GM21526 (cell line): ENCODE data around the gene CHRM1.
"Not testable (repeated sequence)": the region's sequence is repeated elsewhere in the genome, so short reads cannot be mapped to it uniquely, and the experiment has no call there.

Experiments
- ATAC-seq: cut with Tn5 transposase; IDR thresholded peaks from one replicate; pipeline ENCODE4 v1.9.1; 2021; ENCODE audit warnings: moderate library complexity; ENCODE audit not compliant: unreplicated experiment, low FRiP score

Gene CHRM1, protein sequence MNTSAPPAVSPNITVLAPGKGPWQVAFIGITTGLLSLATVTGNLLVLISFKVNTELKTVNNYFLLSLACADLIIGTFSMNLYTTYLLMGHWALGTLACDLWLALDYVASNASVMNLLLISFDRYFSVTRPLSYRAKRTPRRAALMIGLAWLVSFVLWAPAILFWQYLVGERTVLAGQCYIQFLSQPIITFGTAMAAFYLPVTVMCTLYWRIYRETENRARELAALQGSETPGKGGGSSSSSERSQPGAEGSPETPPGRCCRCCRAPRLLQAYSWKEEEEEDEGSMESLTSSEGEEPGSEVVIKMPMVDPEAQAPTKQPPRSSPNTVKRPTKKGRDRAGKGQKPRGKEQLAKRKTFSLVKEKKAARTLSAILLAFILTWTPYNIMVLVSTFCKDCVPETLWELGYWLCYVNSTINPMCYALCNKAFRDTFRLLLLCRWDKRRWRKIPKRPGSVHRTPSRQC

DNA sequence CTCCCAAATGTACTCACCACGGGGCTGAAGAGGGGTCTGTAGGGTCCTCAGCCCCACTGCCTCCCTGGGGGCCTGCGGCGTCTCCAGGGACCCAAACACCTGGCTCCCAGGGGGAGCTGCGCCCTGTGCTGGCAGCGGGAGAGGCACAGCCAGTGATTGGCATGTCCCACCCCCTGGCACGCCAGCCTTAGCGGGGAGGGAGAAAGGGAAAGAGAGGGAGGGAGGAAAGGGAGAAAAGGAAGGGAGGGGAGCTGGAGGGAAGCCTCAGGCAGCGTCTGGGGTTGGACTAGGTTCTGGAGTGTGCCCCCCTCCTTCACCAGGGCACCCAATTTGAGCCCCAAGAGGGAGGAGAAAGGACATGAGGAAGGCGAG lies at the start of gene CHRM1:
CHRM1 (minus strand) TSS at position 163 of the 372 bp plus-strand sequence. CDS start 10,263 bp downstream, outside the sequence.
- ATAC-seq: no peak

DNA sequence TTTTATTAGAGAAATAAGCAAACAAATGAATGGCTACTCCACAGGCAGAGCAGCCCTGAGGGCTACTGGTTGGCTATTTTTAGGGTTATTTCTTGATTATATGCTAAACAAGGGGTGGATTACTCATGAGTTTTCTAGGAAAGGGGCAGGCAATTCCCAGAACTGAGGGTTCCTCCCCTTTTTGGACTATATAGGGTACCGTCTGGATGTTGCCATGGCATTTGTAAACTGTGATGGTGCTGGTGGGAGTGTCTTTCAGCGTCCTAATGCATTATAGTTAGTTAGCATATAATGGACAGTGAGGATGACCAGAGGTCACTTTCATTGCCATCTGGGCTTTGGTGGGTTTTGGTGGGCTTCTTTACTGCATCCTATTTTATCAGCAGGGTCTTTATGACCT lies 44.4 kb upstream of the CHRM1 start:
- no peak for ATAC-seq

DNA sequence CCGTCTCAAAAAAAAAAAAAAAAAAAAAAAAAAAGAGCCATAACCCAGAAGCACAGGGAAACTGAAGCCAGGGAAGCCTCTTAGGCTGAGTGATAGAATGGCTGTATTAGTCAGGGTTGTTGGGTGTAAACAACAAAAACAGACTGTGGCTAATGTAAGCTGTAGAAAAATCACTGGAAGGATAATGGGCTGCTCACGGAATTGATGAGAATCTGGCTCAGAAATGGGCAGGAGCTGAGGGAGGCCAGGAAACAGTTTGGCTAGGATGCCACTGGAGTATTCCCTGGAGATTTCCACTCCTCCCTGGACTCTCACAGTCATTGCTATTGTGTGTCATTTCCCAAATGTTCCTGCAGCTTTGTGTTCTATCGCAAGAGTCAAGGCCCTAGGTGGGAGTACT lies 41.2 kb upstream of the CHRM1 start:
- no peak for ATAC-seq

DNA sequence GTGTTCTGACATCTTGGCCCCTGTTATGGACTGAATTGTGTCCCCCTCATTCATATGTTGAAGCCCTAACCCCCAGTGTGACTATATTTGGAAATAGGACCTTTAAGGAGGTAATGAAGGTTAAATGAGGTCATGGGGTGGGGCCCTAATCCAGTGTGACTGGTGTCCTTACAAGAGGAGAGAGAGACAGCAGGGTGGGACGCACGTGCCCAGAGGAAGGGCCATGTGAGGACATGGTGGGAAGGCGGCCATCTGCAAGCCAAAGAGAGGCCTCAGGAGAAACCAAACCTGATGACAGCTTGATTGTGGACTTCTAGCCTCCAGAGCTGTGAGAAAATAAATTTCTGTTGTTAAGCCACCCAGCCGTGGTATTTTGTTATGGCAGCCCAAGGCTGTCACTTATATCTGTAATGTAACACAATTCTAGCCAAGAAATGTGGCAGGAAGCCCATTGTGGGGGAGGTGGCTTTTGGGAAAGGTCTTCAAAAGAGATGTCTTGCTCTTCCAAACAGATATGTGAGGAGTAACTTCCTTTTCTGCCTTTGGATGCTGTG lies 39.9 kb upstream of the CHRM1 start:
- ATAC-seq: no peak

DNA sequence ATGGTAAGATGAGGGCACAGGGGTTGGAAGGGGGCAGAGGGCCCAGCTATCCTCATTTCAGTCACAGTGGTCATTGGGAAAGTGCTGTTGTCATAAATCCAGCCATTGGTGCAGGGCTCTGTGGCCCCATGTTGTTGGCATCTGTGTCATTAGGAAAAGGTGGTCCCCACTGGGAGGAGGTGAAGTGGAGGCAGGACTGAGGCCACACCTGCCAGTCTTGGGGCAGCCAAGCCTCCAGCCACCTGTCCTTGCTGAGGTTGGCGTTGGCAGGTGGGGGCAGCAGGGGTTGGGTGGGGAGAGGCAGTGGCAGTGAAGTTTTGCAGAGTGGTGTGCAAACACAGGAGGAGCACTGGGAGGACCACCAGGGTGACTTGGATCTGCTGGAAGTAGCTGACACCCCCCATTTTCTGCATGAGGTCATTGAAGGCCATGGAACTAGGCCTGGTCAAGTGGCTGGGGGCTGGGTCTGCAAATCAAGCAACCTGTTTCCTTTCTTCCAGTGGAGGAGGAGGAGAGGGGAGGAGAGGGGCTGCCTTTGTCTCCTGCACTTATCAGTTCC lies 38.3 kb upstream of the CHRM1 start:
- ATAC-seq: no peak

DNA sequence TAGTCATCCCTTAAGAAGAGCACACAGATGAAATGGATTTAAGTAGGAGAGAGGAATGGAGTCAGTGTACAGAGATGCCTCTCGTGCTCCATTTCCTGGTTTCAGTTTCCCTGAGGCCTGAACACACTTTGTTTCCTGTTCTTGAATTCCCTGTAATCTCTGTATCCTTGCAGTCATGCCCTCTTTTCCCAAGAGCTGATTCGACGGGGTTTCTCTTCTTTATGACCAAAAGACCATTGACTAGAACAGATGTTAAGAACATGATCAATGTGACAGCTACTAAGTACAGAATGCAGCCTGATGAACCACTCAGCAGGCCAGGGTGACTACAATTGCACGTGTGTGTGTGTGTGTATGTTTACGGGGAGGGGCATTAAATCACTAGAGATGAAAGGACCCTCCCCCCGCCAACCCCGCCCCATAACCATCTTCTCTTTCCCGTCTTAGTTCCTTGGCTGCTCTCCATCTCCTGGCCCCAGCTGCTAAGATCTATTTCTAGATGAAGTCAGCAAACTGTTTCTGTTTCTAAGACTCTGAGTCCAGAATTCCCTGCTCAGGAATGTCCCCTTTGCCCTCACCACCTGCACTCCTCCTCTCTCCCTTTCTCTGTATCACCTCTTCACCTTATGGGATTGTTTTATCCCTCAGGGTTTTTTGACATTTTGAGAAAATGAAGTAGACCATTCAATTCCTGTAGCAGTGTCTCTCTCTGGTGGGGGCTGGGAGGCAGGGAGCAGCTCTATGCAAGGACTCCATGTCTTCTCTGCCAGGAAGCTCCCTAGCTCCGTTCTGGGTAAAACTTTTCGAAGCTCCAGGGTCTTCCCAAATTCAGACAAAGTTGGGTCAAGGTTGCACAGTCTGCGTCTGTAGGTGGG lies 37.6 kb upstream of the CHRM1 start:
- ATAC-seq: no peak

DNA sequence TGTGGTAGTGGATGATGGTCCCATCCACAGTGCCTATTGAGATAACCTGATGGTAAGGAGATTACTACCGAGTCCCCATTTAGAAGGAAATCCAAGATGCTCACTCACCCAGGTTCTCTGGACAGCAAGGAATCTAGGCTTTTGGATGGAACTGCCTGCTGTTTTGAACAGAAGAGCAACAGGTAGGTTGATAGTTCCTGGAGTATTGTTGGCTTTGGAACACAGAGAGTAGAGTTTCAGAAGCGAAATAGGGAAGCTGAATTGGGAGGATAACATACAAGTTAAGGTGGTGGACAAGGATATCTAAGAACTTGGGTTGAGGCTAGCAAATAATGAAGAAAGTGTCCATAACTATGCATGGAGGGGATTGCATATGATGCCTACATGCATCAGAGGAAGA lies 36.0 kb upstream of the CHRM1 start:
- ATAC-seq: no peak

DNA sequence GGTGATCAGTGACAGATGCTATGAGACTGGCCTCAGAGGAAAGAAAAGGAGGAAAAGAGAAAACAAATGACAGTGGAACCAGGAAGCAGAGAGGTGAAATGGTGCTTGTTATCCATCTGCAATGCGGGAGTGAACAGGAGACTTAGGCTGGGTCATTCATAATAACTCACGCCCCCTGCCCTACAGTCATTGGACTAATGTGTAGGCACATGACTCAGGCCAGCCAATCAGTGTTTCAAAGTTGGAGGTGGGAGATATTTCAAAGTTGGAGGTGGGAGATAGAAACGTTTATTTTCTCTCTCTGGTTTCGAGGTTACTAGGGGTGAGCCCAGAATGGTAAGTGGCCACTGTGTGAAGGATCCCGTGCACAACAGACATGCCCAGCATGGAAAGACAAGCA lies 33.3 kb upstream of the CHRM1 start:
- no peak for ATAC-seq

DNA sequence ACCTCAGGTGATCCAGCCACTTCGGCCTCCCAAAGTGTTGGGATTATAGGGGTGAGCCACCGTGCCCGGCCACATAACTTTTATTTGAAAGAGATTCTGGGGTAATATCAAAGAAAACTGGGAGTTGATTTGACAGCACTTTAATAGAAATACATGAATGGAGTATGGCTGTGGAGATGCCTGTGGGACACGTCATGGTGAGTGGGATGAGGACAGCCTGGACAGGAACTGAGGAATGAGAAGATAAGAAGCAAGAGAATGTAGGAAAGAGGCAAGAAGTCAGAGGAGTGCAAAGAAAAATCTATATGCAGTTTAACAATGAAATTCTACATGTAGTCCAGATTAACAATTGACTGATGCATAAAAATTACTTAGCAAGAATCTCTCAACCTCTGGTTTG lies 32.6 kb upstream of the CHRM1 start:
- ATAC-seq: no peak

DNA sequence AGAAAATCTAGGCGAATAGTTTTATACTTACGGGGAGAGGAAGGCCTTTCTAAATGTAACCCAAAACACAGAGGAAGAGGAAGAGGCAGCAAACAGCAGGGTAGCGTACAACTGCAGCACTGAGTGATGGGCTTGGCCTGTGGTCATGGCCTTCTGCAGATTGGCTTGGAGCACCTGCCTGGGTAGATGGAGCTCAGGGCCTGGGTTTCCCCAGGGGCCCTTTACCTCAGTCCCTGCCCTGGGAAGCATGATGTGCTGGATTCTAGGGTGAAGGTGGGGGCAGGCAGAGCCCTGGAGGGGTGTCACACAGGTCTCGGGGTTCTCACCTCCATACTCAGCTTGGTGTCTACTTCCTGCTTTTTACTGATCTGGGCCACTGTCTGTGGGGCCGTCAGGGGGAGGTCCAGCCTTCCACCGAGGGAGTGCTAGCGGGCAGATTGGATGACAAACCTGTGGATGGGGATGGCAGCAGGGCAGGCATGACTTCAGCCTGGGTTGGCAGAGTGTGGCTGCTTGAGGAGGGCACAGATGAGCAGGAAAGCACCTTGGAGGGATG lies 27.7 kb upstream of the CHRM1 start:
- ATAC-seq: no peak

DNA sequence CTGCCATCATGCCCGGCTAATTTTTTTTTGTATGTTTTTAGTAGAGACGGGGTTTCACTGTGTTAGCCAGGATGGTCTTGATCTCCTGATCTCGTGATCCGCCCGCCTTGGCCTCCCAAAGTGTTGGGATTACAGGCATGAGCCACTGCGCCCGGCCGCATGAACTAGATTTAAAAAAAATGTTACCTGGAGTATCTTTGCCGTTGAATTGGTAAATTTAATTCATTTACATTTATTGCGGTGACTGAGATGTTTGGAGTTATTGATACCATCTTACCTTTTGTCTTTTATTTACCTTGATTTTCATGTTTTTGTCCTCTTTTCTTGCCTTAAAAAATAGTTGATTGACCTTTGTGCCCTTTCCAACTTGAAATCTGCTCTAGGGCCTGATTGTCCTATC lies 24.4 kb upstream of the CHRM1 start:
- not testable (repeated sequence) for ATAC-seq

DNA sequence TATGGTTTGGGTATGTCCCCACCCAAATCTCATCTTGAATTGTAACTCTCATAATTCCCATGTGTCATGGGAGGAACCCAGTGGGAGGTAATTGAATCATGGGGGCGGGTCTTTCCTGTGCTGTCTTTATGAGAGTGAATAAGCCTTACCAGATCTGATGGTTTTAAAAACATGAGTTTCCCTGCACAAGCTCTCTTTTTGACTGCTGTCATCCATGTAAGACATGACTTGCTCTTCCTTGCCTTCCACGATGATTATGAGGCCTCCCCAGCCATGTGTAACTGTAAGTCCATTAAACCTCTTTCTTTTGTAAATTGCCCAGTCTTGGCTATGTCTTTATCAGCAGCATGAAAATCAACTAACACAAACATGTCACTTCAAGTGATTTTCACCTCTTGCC lies 16.4 kb upstream of the CHRM1 start:
- not testable (repeated sequence) for ATAC-seq

DNA sequence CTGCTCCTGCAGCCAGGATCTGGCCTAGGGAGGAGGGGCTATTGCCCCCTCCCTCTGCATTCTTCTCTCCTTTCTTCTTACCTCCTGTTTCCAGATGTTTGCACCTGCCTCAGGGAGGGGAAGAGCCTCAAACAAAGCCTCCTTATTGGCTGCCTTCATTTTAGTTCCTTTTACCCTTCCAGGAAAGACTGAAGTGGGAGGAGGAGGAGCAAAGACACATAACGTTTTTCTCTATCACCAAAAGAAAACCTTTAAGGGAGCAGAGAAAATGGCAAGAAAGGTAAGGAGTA lies 13.3 kb upstream of the CHRM1 start:
- ATAC-seq: no peak

DNA sequence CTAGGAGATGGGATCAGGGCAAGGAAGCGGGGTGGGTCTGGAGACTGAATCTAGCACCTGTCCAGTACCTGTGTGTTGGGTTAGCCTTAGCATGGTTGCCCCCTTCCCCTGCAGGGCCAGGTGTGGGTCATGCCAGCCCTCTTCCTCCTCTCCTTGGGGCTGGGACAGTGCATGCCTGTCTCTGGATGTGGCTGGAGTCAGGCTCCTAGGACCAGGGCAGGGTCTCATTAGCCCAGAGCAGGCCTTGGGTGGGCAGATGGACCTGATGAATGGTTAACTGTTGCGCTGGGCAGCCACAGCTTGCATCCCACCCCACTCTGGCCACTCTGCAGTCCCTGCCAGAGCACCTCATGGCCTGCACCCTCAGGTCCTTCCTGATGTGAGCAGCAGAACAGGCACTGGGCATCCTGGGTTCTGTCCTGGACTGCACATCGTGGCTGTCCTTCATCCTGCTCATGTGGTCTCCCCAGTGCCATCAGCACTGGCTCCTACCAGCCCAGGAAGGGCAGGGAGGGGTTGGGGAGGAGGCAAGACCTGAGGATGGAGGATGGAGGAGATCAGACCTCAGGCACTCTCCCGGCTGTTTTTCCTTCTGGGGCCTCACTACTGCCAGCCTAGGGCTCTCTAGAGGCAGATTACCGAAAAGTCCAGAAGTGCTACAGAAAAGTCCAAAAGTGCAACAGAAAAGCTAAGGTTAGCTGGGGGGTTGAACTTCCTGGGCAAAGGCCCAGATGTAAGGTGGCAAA lies 12.8 kb upstream of the CHRM1 start:
- no peak for ATAC-seq

DNA sequence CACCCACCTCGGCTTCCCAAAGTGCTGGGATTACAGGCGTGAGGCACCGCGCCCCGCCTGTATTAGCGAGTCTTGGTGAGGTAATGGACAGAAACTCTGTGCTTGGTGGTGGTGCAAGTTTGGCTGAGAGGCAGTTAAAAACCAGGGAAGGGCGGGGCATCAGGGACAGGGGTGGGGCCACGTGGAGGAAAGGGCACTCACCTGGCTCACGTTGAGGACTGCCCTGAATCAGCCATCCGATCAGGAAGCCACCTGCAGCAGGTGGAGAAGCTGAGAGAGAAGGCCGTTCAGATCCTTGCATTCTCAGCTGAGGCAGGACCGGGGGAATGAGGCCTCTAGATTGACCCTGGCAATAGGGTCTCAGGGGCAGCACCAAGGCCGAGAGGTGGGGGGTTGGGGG lies 12.1 kb upstream of the CHRM1 start:
- ATAC-seq: no peak

DNA sequence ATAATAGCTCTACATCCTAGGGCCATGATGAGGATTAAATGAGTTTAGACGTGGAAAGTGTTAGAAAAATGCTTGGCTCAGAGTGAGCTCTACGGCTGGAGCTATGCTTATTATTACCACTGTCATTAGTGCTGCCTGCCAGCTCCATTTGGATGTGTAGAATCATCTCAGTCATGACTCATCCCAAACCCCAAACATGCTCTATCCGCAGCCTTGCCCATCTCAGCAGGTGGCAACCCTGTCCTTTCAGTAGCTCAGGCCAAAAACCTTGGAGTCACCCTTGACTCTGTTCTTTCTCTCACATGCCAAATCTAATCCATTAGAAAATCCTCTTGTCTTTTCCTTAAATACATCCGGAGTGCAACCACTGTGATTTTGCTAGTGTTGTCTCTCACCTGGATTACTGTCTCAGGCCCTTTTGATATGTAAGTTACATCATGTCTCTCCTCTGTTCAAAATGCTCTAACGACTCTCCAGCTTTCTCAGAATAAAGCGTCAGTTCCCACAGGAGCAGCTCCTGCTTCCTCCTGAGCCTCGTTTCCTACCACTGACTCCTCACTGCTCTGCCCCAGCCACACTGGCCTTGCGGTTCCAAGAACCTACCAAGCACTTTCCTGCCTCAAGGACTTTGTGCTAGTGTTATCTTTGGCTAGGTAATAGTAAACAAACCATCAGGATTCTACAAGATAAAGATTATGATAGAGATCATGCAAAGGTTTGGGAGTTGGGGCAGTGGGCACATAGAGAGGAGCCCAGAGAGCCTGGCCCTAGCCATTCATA lies 10.5 kb upstream of the CHRM1 start:
- no peak for ATAC-seq

DNA sequence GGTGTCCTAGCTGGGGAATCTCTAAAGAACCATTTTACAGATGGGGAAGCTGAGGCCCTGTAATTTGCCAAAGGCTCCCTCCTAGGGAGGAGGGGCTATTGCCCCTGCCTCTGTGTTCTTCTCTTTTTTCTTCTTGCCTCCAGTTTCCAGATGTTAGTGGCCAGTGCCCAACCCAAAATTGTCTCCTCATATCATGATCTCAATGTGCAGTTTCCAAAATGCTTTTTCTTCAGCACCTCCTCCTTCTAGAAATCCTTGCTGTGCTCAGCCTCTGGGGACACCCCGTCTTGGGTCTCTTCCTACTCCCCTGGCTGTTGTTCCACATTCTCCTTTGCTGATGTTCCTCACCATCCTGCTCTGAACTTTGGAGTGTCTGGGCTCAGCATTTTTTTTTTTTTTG lies 9.5 kb upstream of the CHRM1 start:
- ATAC-seq: no peak

DNA sequence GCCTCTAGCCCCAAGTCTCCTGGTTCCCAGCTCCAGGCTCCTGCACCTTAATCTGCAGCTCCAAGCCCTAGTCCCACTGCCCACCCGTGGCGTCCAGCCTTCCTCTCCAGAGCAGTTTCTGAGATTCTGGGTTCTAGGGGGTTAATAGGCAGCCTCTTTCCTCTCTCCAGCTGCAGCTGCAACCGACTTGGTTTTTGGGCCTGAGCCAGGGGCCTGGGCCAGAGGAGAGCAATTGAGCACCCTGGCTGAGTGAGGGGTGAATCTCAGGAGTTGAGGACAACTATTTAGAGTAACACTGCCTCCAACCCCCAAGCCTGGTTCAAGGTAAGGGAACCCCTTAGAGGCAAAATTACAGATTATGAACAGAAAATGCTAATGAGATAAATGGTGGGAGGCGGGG lies 9.0 kb upstream of the CHRM1 start:
- ATAC-seq: no peak

DNA sequence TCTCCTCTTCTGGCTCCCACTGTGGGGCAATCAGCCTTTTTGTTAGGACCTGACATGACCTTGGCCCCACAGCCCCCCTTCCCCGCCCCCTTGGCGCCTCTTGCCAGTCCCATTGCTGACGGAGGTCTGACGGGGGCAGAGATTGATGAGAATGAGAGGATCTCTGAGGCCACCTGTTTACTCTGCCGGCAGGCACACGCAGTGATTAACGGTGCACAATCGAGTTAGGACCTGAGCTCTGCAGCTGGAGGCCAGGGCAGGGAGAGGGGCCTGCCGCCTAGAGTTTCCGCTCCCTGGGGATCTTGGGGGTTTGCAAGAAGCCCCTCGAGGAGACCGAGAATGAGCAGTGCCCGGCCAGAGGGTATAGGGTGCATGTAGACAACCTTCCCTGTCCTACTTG lies 6.8 kb upstream of the CHRM1 start:
- no peak for ATAC-seq
